DOHH2 (cell line): ENCODE data around the gene GNGT2.

Source experiments
- H3F3A ChIP-seq: fragments of 200-600 bp; sonication (generic), shearing (Covaris generic); 2 replicates; pipeline ENCODE4 v1.6.0; 2016; ENCODE audit warnings: antibody characterized with exemption, mild to moderate bottlenecking; ENCODE audit not compliant: control insufficient read depth, insufficient read depth
- H3K27ac ChIP-seq: fragments of 200-600 bp; sonication (generic); 2 replicates; pipeline ENCODE4 v1.5.1; 2014; ENCODE audit warnings: low read depth, mild to moderate bottlenecking, low read length, moderate library complexity
- H3K27me3 ChIP-seq: fragments of 200-600 bp; sonication (generic); 2 replicates; pipeline ENCODE4 v1.6.1; 2014; ENCODE audit warnings: mild to moderate bottlenecking, low read length, mixed read lengths; ENCODE audit not compliant: control insufficient read depth
- H3K36me3 ChIP-seq: fragments of 200-600 bp; sonication (generic); 2 replicates; pipeline ENCODE4 v1.6.1; 2014; ENCODE audit warnings: mild to moderate bottlenecking, low read length, moderate library complexity, mixed read lengths; ENCODE audit not compliant: control insufficient read depth
- H3K4me1 ChIP-seq: fragments of 200-600 bp; sonication (generic); 2 replicates; pipeline ENCODE4 v1.6.1; 2014; ENCODE audit warnings: mild to moderate bottlenecking, low read length, mixed read lengths; ENCODE audit not compliant: control insufficient read depth
- H3K4me2 ChIP-seq: fragments of 200-600 bp; sonication (generic); 2 replicates; pipeline ENCODE4 v1.6.0; 2014; ENCODE audit warnings: mild to moderate bottlenecking, low read length, moderate library complexity
- H3K4me3 ChIP-seq: fragments of 200-600 bp; sonication (generic); 2 replicates; pipeline ENCODE4 v1.5.1; 2014; ENCODE audit warnings: mild to moderate bottlenecking, low read length, mixed read lengths
- H3K79me2 ChIP-seq: fragments of 200-600 bp; sonication (generic); 2 replicates; pipeline ENCODE4 v1.6.1; 2014; ENCODE audit warnings: mild to moderate bottlenecking, low read length, mixed read lengths; ENCODE audit not compliant: control insufficient read depth
- H3K9me2 ChIP-seq: fragments of 200-600 bp; sonication (generic); replicated peaks from 2 replicates; pipeline ENCODE4 v1.6.1; 2014; ENCODE audit warnings: mild to moderate bottlenecking, low read length, mixed read lengths; ENCODE audit not compliant: control insufficient read depth
- H3K9me3 ChIP-seq: fragments of 200-600 bp; sonication (generic); 2 replicates; pipeline ENCODE4 v1.6.1; 2014; ENCODE audit warnings: antibody characterized with exemption, low read length, mixed read lengths; ENCODE audit not compliant: control insufficient read depth, insufficient read depth
- H4K20me1 ChIP-seq: fragments of 200-600 bp; sonication (generic); 2 replicates; pipeline ENCODE4 v1.6.0; 2014; ENCODE audit warnings: low read depth, mild to moderate bottlenecking, antibody characterized with exemption, low read length, moderate library complexity; ENCODE audit not compliant: control insufficient read depth, insufficient read depth
- EZH2phosphoT487 ChIP-seq: fragments of 200-600 bp; sonication (generic); IDR thresholded peaks from 2 replicates; pipeline ENCODE4 v1.6.1; 2017; ENCODE audit warnings: borderline replicate concordance, mild to moderate bottlenecking, antibody characterized with exemption, low read length, moderate library complexity, mixed read lengths
- TF ChIP-seq, protein P1 (sequence below): fragments of 200-600 bp; sonication (generic); IDR thresholded peaks from one replicate; pipeline ENCODE4 v1.5.1; 2014; ENCODE audit warnings: antibody characterized with exemption, mild to moderate bottlenecking, low read depth, low read length; ENCODE audit not compliant: poor library complexity, severe bottlenecking

GNGT2 gene

DNA sequence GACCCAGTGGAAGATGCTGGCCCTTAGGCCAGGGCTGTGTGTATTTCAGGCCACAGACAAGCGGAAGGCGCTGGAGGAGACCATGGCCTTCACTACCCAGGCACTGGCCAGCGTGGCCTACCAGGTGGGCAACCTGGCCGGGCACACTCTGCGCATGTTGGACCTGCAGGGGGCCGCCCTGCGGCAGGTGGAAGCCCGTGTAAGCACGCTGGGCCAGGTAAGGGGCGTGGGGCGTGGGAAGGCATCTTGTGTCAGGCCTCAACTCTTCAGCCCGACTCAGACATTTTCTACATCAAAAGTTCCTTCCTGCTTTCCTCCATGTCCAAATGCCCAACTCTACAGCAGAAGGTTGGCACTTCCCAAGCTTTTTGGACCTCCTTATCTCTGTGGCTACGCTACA is 6.1 kb upstream of the GNGT2 start:
- H3K9me3 ChIP-seq = no peaks in the 10 kb centered on the region
- peaks cover 69% of the 10 kb centered on the region for H3K36me3 ChIP-seq
- no peaks in the 10 kb centered on the region for H3K27me3 ChIP-seq
- H3K4me3 ChIP-seq = peak overlapping the region; percentile 57
- peak overlapping the region; percentile 74 for H3K4me2 ChIP-seq
- TF ChIP-seq, protein P1, sequence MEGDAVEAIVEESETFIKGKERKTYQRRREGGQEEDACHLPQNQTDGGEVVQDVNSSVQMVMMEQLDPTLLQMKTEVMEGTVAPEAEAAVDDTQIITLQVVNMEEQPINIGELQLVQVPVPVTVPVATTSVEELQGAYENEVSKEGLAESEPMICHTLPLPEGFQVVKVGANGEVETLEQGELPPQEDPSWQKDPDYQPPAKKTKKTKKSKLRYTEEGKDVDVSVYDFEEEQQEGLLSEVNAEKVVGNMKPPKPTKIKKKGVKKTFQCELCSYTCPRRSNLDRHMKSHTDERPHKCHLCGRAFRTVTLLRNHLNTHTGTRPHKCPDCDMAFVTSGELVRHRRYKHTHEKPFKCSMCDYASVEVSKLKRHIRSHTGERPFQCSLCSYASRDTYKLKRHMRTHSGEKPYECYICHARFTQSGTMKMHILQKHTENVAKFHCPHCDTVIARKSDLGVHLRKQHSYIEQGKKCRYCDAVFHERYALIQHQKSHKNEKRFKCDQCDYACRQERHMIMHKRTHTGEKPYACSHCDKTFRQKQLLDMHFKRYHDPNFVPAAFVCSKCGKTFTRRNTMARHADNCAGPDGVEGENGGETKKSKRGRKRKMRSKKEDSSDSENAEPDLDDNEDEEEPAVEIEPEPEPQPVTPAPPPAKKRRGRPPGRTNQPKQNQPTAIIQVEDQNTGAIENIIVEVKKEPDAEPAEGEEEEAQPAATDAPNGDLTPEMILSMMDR = no peak
- TF ChIP-seq EZH2phosphoT487 = no peak
- peak overlapping the region; percentile 90 for H3K27ac ChIP-seq
- H3K79me2 ChIP-seq = peaks cover 63% of the 10 kb centered on the region
- H4K20me1 ChIP-seq = no peaks in the 10 kb centered on the region
- H3K9me2 ChIP-seq = no peaks in the 10 kb centered on the region
- peaks cover 37% of the 10 kb centered on the region for H3F3A ChIP-seq
- H3K4me1 ChIP-seq = peaks cover 81% of the 10 kb centered on the region

DNA sequence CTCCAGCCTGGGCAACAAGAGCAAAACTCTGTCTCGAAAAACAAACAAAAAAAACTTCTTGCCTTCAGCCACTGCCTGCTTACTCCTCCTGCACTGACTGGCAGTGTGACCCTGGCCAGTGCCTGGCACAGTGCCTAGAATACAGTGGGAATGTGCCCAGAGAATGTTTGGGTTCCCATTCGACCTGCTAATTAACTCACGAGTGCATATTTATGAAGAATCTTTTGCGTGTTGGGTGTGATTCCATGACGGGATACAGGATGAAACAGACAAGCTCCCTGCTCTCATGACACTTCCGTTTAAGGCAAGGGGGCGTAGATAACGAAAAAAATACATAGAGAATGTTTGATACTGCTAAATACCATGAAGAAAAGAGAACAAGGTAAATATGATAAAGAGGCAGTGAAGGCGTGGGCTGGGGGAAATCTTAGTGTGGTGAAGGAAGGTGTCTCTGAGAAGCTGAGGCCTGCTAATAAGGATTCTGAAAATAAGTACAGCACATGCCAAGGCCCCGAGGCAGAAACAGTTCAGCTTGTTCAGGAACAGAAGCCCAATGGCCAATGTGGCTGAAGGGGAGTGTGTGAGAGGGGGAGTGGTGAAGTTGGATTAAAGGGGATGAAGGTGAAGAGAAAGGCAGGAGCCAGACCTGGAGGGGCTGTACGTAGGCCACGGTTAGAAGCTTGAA is 4.4 kb upstream of the GNGT2 start:
- Histone ChIP-seq H3F3A (peaks cover 41% of the 10 kb centered on the region), H3K4me1 (peaks cover 90% of the 10 kb centered on the region), H3K9me3 (no peaks in the 10 kb centered on the region), H3K27ac (peak overlapping the region; percentile 90), H4K20me1 (no peaks in the 10 kb centered on the region), H3K4me2 (peak overlapping the region; percentile 74), H3K79me2 (peaks cover 80% of the 10 kb centered on the region), H3K4me3 (peak overlapping the region; percentile 89), H3K27me3 (no peaks in the 10 kb centered on the region), H3K9me2 (no peaks in the 10 kb centered on the region), H3K36me3 (peaks cover 68% of the 10 kb centered on the region)
- no peak for TF ChIP-seq EZH2phosphoT487
- TF ChIP-seq, protein P1 = no peak

DNA sequence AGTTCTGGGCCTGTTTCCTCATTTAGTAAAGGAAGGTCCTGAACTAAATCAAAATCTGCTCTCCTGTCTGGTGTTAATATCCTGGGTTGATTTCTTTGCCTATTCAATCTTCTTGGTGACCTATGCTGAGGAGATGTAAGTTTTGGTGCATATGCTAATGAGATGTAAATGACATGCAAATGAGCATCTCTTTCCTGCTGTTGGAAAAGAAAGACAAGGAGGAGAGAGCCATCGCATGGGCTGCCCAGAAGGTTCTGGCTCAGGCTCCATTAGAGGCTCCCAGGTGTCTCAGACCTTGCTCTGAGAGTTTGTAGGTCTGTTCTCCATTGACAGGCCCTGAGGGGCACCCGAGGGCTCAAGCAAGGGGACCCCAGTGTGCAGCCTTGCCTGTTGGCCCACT is 3.5 kb upstream of the GNGT2 start:
- no peaks in the 10 kb centered on the region for H3K9me2 ChIP-seq
- H3K9me3 ChIP-seq = no peaks in the 10 kb centered on the region
- no peak for TF ChIP-seq EZH2phosphoT487
- TF ChIP-seq, protein P1 = no peak
- H3K36me3 ChIP-seq = peaks cover 58% of the 10 kb centered on the region
- H4K20me1 ChIP-seq = no peaks in the 10 kb centered on the region
- peaks cover 80% of the 10 kb centered on the region for H3K79me2 ChIP-seq
- H3F3A ChIP-seq = peaks cover 41% of the 10 kb centered on the region
- H3K4me2 ChIP-seq = peak overlapping the region; percentile 74
- peaks cover 92% of the 10 kb centered on the region for H3K4me1 ChIP-seq
- peak overlapping the region; percentile 89 for H3K4me3 ChIP-seq
- no peaks in the 10 kb centered on the region for H3K27me3 ChIP-seq
- H3K27ac ChIP-seq = peak overlapping the region; percentile 90
